Hippocampal formation (tissue), 2 donors: Measurements from ENCODE around the gene IRX1.

Experiments used
- DNase-seq, 2 donors: peaks; one replicate each; lab custom pipeline; 2025; lab: John Stamatoyannopoulos, UW

Gene IRX1

GRCh38 chr5:3600106-3601060, 4.8 kb downstream of the IRX1 start:
- DNase-seq: no peak

GRCh38 chr5:3601061-3601710, 5.6 kb downstream of the IRX1 start:
- no peak for DNase-seq

- no peak for DNase-seq
Observed at GRCh38 chr5:3601911-3602782, 6.5 kb downstream of the IRX1 start.

GRCh38 chr5:3602785-3603502, 7.3 kb downstream of the IRX1 start:
- no peak for DNase-seq

GRCh38 chr5:3604501-3604900, 8.9 kb downstream of the IRX1 start:
- no peak for DNase-seq

- no peak for DNase-seq
Observed at GRCh38 chr5:3605298-3606010, 9.8 kb downstream of the IRX1 start.

GRCh38 chr5:3606121-3606831, 10.6 kb downstream of the IRX1 start:
- no peak for DNase-seq

- DNase-seq: no peak
Observed at GRCh38 chr5:3607541-3608181, 12.0 kb downstream of the IRX1 start.

GRCh38 chr5:3609120-3609681, 13.6 kb downstream of the IRX1 start:
- no peak for DNase-seq

- DNase-seq: no peak
Observed at GRCh38 chr5:3612591-3613042, 17.0 kb downstream of the IRX1 start.

- DNase-seq: no peak
Observed at GRCh38 chr5:3613726-3614125, 18.1 kb downstream of the IRX1 start.

- no peak for DNase-seq
Observed at GRCh38 chr5:3615217-3615616, 19.6 kb downstream of the IRX1 start.

GRCh38 chr5:3615829-3616228, 20.2 kb downstream of the IRX1 start:
- DNase-seq: no peak

- DNase-seq: no peak
Observed at GRCh38 chr5:3619579-3619978, 23.9 kb downstream of the IRX1 start.

GRCh38 chr5:3622961-3623360, 27.3 kb downstream of the IRX1 start:
- DNase-seq: no peak

GRCh38 chr5:3625626-3626025, 30.0 kb downstream of the IRX1 start:
- DNase-seq: no peak

GRCh38 chr5:3634061-3634460, 38.4 kb downstream of the IRX1 start:
- no peak for DNase-seq

GRCh38 chr5:3639175-3639574, 43.5 kb downstream of the IRX1 start:
- no peak for DNase-seq

GRCh38 chr5:3642231-3642630, 46.6 kb downstream of the IRX1 start:
- no peak for DNase-seq
